KMS-11 (cell line): ENCODE data around the gene SLC6A1.

Source experiments
- H2AFZ ChIP-seq: fragments of 200-600 bp; sonication (generic); 2 replicates; pipeline ENCODE4 v1.6.1; 2016; ENCODE audit warnings: antibody characterized with exemption, mixed run types, low read depth
- H3K27ac ChIP-seq: fragments of 200-600 bp; sonication (generic); 2 replicates; pipeline ENCODE4 v1.6.1; 2016; ENCODE audit warnings: mild to moderate bottlenecking, mixed run types
- H3K27me3 ChIP-seq: fragments of 200-600 bp; sonication (generic); 2 replicates; pipeline ENCODE4 v1.6.1; 2017; ENCODE audit warnings: mild to moderate bottlenecking, low read depth, mixed run types, moderate library complexity; ENCODE audit not compliant: insufficient read depth
- H3K36me3 ChIP-seq: fragments of 200-600 bp; sonication (generic); 2 replicates; pipeline ENCODE4 v1.6.1; 2017; ENCODE audit warnings: mild to moderate bottlenecking, mixed run types; ENCODE audit not compliant: insufficient read depth
- H3K4me1 ChIP-seq: fragments of 200-600 bp; sonication (generic); 2 replicates; pipeline ENCODE4 v1.6.1; 2016; ENCODE audit warnings: mild to moderate bottlenecking, low read depth, mixed run types; ENCODE audit not compliant: poor library complexity, severe bottlenecking
- H3K4me2 ChIP-seq: fragments of 200-600 bp; sonication (generic); 2 replicates; pipeline ENCODE4 v1.7.0; 2016; ENCODE audit warnings: mild to moderate bottlenecking, mixed run types
- H3K4me3 ChIP-seq: fragments of 200-600 bp; sonication (generic); IDR thresholded peaks from 2 replicates; pipeline ENCODE4 v1.6.1; 2017; ENCODE audit warnings: low read depth, low read length, mixed read lengths; ENCODE audit not compliant: insufficient read depth
- H3K79me2 ChIP-seq: fragments of 200-600 bp; sonication (generic); 2 replicates; pipeline ENCODE4 v1.6.1; 2016; ENCODE audit warnings: low read depth, mixed run types; ENCODE audit not compliant: insufficient read depth
- H3K9ac ChIP-seq: fragments of 200-600 bp; sonication (generic); 2 replicates; pipeline ENCODE4 v1.6.1; 2016; ENCODE audit warnings: mild to moderate bottlenecking, mixed run types
- H4K20me1 ChIP-seq: fragments of 200-600 bp; sonication (generic); 2 replicates; pipeline ENCODE4 v1.6.1; 2016; ENCODE audit warnings: mild to moderate bottlenecking, mixed run types; ENCODE audit not compliant: insufficient read depth
- TF ChIP-seq, protein P1 (sequence below): fragments of 200-600 bp; sonication (generic); conservative IDR thresholded peaks from 2 replicates; pipeline ENCODE4 v1.6.1; 2017; ENCODE audit warnings: low read depth, mild to moderate bottlenecking, antibody characterized with exemption, low read length, moderate library complexity, mixed read lengths

Gene SLC6A1

GRCh38 chr3:11014752-11015151, 22.2 kb downstream of the SLC6A1 start:
- Histone ChIP-seq H3K4me1 (no peaks in the 10 kb centered on the region), H3K27me3 (no peaks in the 10 kb centered on the region; the same call in 1 of the 2 replicates), H3K4me3 (no peak overlapping the region), H3K9ac (no peak overlapping the region), H3K27ac (no peak overlapping the region), H3K79me2 (no peaks in the 10 kb centered on the region), H3K4me2 (no peak overlapping the region), H3K36me3 (no peaks in the 10 kb centered on the region), H2AFZ (no peak overlapping the region), H4K20me1 (no peaks in the 10 kb centered on the region)
- TF ChIP-seq, protein P1, sequence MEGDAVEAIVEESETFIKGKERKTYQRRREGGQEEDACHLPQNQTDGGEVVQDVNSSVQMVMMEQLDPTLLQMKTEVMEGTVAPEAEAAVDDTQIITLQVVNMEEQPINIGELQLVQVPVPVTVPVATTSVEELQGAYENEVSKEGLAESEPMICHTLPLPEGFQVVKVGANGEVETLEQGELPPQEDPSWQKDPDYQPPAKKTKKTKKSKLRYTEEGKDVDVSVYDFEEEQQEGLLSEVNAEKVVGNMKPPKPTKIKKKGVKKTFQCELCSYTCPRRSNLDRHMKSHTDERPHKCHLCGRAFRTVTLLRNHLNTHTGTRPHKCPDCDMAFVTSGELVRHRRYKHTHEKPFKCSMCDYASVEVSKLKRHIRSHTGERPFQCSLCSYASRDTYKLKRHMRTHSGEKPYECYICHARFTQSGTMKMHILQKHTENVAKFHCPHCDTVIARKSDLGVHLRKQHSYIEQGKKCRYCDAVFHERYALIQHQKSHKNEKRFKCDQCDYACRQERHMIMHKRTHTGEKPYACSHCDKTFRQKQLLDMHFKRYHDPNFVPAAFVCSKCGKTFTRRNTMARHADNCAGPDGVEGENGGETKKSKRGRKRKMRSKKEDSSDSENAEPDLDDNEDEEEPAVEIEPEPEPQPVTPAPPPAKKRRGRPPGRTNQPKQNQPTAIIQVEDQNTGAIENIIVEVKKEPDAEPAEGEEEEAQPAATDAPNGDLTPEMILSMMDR = no peak

- Histone ChIP-seq H3K4me2 (no peak overlapping the region), H3K36me3 (no peaks in the 10 kb centered on the region), H2AFZ (no peak overlapping the region), H3K9ac (no peak overlapping the region), H4K20me1 (no peaks in the 10 kb centered on the region), H3K79me2 (no peaks in the 10 kb centered on the region), H3K27ac (no peak overlapping the region), H3K27me3 (no peaks in the 10 kb centered on the region; the same call in 1 of the 2 replicates), H3K4me3 (no peak overlapping the region), H3K4me1 (no peaks in the 10 kb centered on the region)
- TF ChIP-seq, protein P1 = no peak
These were observed 22.8 kb downstream of the SLC6A1 start for GRCh38 chr3:11015369-11015768.

DNA sequence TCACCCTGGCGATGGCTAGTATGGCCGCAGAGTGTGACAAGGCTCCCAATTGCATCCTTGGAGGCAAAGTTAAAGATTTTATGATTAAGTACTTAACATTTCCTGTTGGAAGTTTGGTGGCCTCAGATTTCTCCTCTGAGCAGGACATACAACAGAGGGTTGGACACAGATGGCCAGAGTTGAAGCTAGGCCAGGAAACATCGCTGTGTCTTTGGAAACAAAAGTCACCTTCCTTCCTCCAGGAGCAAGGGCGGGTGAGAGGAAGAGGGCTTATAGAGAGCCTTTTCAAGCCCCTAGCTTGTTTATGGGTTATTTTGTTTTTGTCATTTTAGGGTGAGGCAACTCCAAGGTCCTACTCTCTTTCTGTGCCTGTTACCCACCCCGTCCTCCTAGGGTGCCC, 24.2 kb downstream of the SLC6A1 start:
- Histone ChIP-seq H3K4me2 (no peak overlapping the region), H3K79me2 (no peaks in the 10 kb centered on the region), H3K9ac (no peak overlapping the region), H4K20me1 (no peaks in the 10 kb centered on the region), H3K4me1 (no peaks in the 10 kb centered on the region), H3K27ac (no peak overlapping the region), H2AFZ (no peak overlapping the region), H3K4me3 (no peak overlapping the region), H3K36me3 (no peaks in the 10 kb centered on the region), H3K27me3 (no peaks in the 10 kb centered on the region; the same call in 1 of the 2 replicates)
- TF ChIP-seq, protein P1 = no peak

DNA sequence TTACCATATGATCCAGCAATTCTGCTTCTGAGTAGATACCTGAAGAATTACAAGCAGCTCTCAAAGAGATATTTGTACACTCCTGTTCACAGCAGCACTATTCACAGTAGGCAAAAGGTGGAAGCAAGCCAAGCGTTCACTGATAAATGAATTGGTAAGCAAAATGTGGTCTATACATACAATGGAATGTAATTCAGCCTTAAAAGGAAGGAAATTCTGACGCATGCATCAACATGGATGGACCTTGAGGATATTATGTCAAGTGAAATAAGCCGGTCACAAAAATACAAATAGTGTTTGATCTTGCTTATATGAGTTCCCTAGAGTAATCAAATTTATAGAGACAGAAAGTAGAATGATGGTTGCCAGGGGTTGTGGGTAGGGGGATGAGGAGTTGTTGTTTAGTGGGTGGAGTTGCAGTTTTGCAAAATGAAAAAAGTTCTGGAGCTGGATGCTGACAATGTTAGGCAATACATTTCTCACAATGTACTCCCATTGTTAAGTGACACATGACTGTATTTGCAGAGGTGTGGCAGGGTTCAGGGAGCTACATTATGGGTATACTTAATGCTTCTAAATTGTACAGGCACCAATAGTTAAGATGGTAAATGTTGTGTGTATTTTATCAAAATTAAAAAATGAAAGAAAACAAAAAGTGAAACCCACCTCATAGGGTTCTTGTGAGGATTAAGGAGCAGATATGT, 26.7 kb downstream of the SLC6A1 start:
- no peak overlapping the region for H3K27ac ChIP-seq
- no peaks in the 10 kb centered on the region for H3K36me3 ChIP-seq
- no peak overlapping the region for H3K4me3 ChIP-seq
- TF ChIP-seq, protein P1 = no peak
- H2AFZ ChIP-seq = no peak overlapping the region
- H4K20me1 ChIP-seq = no peaks in the 10 kb centered on the region
- H3K27me3 ChIP-seq = no peaks in the 10 kb centered on the region; the same call in 1 of the 2 replicates
- H3K4me2 ChIP-seq = no peak overlapping the region
- H3K79me2 ChIP-seq = no peaks in the 10 kb centered on the region
- H3K9ac ChIP-seq = no peak overlapping the region
- H3K4me1 ChIP-seq = no peaks in the 10 kb centered on the region
